22Rv1 (cell line): ENCODE measurements around the gene FADS2.

Experiments used
- H3K27ac ChIP-seq: fragments of 450-650 bp; 2 replicates; pipeline ENCODE4 v1.5.1; 2017
- CTCF ChIP-seq: fragments of 450-650 bp; IDR thresholded peaks from 2 replicates; pipeline ENCODE4 v1.5.1; 2017; ENCODE audit warnings: mild to moderate bottlenecking
- ZFX ChIP-seq: fragments of 450-650 bp; IDR thresholded peaks from 2 replicates; pipeline ENCODE4 v1.6.1; 2017; ENCODE audit warnings: antibody characterized with exemption, borderline replicate concordance

FADS2 gene

GRCh38 chr11:61797263-61797944 lies 30.7 kb upstream of the FADS2 start:
- H3K27ac ChIP-seq: peak overlapping the region; percentile 46
- no peak for TF ChIP-seq ZFX
- peak; percentile 89 for TF ChIP-seq CTCF

- peak overlapping the region; percentile 46 for H3K27ac ChIP-seq
Measured at GRCh38 chr11:61799665-61800284, 28.3 kb upstream of the FADS2 start.

GRCh38 chr11:61800331-61801281 lies 27.5 kb upstream of the FADS2 start:
- peak overlapping the region; percentile 46 for H3K27ac ChIP-seq
- TF ChIP-seq ZFX (no peak), CTCF (no peak)

More at GRCh38 chr11:61799665-61800284, 28.3 kb upstream of the FADS2 start:
- TF ChIP-seq ZFX (no peak), CTCF (no peak)

GRCh38 chr11:61802605-61803004 lies 25.5 kb upstream of the FADS2 start:
- no peak overlapping the region for H3K27ac ChIP-seq
- TF ChIP-seq CTCF (no peak), ZFX (no peak)

- no peak overlapping the region for H3K27ac ChIP-seq
- TF ChIP-seq CTCF: no peak
- TF ChIP-seq ZFX: no peak
Measured at GRCh38 chr11:61803889-61804647, 24.0 kb upstream of the FADS2 start.

- H3K27ac ChIP-seq: no peak overlapping the region
- no peak for TF ChIP-seq CTCF
- TF ChIP-seq ZFX: no peak
Measured at GRCh38 chr11:61805146-61805545, 23.0 kb upstream of the FADS2 start.
